B cell (primary cell): ENCODE measurements around the gene UNC93B1. TPM values are rescaled to one million over a fixed set of nuclear protein-coding genes. Genes with fewer than 3 reads are reported as not detected.
"Not testable (repeated sequence)": the region's sequence is repeated elsewhere in the genome, so short reads cannot be mapped to it uniquely, and the experiment has no call there.

Source experiments
- ATAC-seq: fragments of 200-7000 bp; cut with Tn5 transposase; one replicate; pipeline ENCODE4 v1.10.0; 2021; ENCODE audit warnings: low read depth, mild to moderate bottlenecking, moderate number of reproducible peaks, moderate library complexity
- CTCF ChIA-PET: fragments of 350-600 bp; sonication (Branson Sonifier 250); formaldehyde crosslinking; loops from one replicate; lab custom pipeline; 2021; ENCODE audit warnings: antibody characterized with exemption, inconsistent platforms; lab: Charles Lee
- POLR2A ChIA-PET: fragments of 350-600 bp; sonication (Branson Sonifier 250); formaldehyde crosslinking; loops from one replicate; lab custom pipeline; 2021; ENCODE audit warnings: antibody characterized with exemption; lab: Charles Lee
- DNase-seq: peaks from one replicate; pipeline ENCODE4 v3.0.0; 2013
- H2AFZ ChIP-seq: 2 replicates; pipeline ENCODE4 v1.6.1; 2012; ENCODE audit warnings: mild to moderate bottlenecking, low read depth, low read length; ENCODE audit not compliant: insufficient read depth, poor library complexity, severe bottlenecking
- H3K27ac ChIP-seq, 2 donors: 1 replicate in 1 of 2; 2 replicates in 1 of 2; pipeline ENCODE4 v1.5.1; 2012 to 2013; ENCODE audit warnings: low read length in 2 of 2, mild to moderate bottlenecking in 2 of 2, moderate library complexity in 1 of 2
- H3K27me3 ChIP-seq, 4 experiments: fragments of 200-600 bp in 1 of 4; sonication (generic) in 1 of 4; replicated peaks in 1 of 4; 1 replicate in 2 of 4; 2 replicates in 2 of 4; pipeline versions ENCODE4 v1.6.1 to v1.7.0; 2013 to 2016; ENCODE audit warnings: low read length in 3 of 4, mild to moderate bottlenecking in 2 of 4, mixed read lengths in 1 of 4, moderate library complexity in 1 of 4; ENCODE audit not compliant: insufficient read depth in 4 of 4, control insufficient read depth in 3 of 4; ENCODE audit errors: control extremely low read depth in 1 of 4
- H3K36me3 ChIP-seq, 2 experiments: replicated peaks in 1 of 2; 1 replicate in 1 of 2; 2 replicates in 1 of 2; pipeline versions ENCODE4 v1.6.1 to v1.7.1; 2013; ENCODE audit warnings: low read length in 1 of 2; ENCODE audit not compliant: insufficient read depth in 2 of 2, control insufficient read depth in 1 of 2; ENCODE audit errors: control extremely low read depth in 1 of 2, extremely low read depth in 1 of 2
- H3K4me1 ChIP-seq, 2 donors: fragments of 200-600 bp in 1 of 2; sonication (generic) in 1 of 2; 1 replicate in 1 of 2; 2 replicates in 1 of 2; pipeline versions ENCODE4 v1.5.1 to v1.6.1; 2013 to 2017; ENCODE audit warnings: low read length in 2 of 2; ENCODE audit not compliant: control insufficient read depth in 2 of 2, insufficient read depth in 2 of 2
- H3K4me2 ChIP-seq: replicated peaks from 2 replicates; pipeline ENCODE3; 2012; ENCODE audit warnings: mild to moderate bottlenecking, low read depth, low read length; ENCODE audit not compliant: poor library complexity, severe bottlenecking
- H3K4me3 ChIP-seq, 5 experiments: fragments of 200-600 bp in 1 of 5; sonication (generic) in 1 of 5; 1 replicate in 3 of 5; 2 replicates in 2 of 5; pipeline versions ENCODE4 v1.5.1 to v1.7.0; 2011 to 2016; ENCODE audit warnings: low read length in 4 of 5, mild to moderate bottlenecking in 4 of 5, low read depth in 2 of 5, control low read depth in 1 of 5, moderate library complexity in 1 of 5; ENCODE audit not compliant: insufficient read depth in 1 of 5; ENCODE audit errors: control extremely low read depth in 1 of 5, extremely low read depth in 1 of 5
- H3K79me2 ChIP-seq: fragments of 200-600 bp; sonication (generic); one replicate; pipeline ENCODE4 v1.6.0; 2016; ENCODE audit warnings: low read length; ENCODE audit not compliant: control insufficient read depth, insufficient read depth
- H3K9ac ChIP-seq: fragments of 200-600 bp; sonication (generic); 2 replicates; pipeline ENCODE4 v1.6.1; 2017; ENCODE audit warnings: mild to moderate bottlenecking, low read length, moderate library complexity
- H3K9me3 ChIP-seq, 3 donors: one replicate each; pipeline versions ENCODE4 v1.6.1 to v1.7.1; 2013; ENCODE audit warnings: low read length in 2 of 3; ENCODE audit not compliant: control insufficient read depth in 2 of 3, insufficient read depth in 1 of 3; ENCODE audit errors: control extremely low read depth in 1 of 3
- H4K20me1 ChIP-seq: 2 replicates; pipeline ENCODE4 v1.6.0; 2012; ENCODE audit warnings: mild to moderate bottlenecking, low read length; ENCODE audit not compliant: insufficient read depth, control insufficient read depth, poor library complexity, severe bottlenecking
- H3K27ac Mint-ChIP-seq: one replicate; pipeline ENCODE4 v1.8.0; 2021; ENCODE audit warnings: mixed read lengths
- H3K27me3 Mint-ChIP-seq: one replicate; pipeline ENCODE4 v1.8.0; 2021; ENCODE audit warnings: mixed read lengths
- H3K4me1 Mint-ChIP-seq: one replicate; pipeline ENCODE4 v1.8.0; 2021; ENCODE audit warnings: mixed read lengths
- H3K4me3 Mint-ChIP-seq: one replicate; pipeline ENCODE4 v1.8.0; 2021; ENCODE audit warnings: mixed read lengths
- H3K9me3 Mint-ChIP-seq: one replicate; pipeline ENCODE4 v1.8.0; 2022; ENCODE audit warnings: mixed read lengths; ENCODE audit not compliant: insufficient read depth
- CTCF ChIP-seq: fragments of 200-600 bp; IDR thresholded peaks from one replicate; pipeline ENCODE4 v1.8.0; 2022; ENCODE audit warnings: antibody characterized with exemption, mild to moderate bottlenecking
- WGBS: methylation state at CpG from one replicate; pipeline ENCODE4 v1.1.5; 2013; ENCODE audit warnings: missing lambda C conversion rate; ENCODE audit not compliant: insufficient coverage; 5-methylcytosine and 5-hydroxymethylcytosine counted together
- intact Hi-C: fragments of 100-400 bp; cut with micrococcal nuclease; formaldehyde crosslinking; loops from one replicate; pipeline ENCODE4 v1.10.0; 2022
- polyA plus RNA-seq: library from polyadenylated mRNA; depleted of rRNA; stranded (reverse); fragments of >200 nt; gene quantifications from 2 replicates; pipeline ENCODE4 v1.2.3, GENCODE V29; 2012
- total RNA-seq, 2 donors: library from RNA; stranded (reverse); fragments of 120-200 nt in 1 of 2; gene quantifications; 1 replicate in 1 of 2; 2 replicates in 1 of 2; pipeline versions ENCODE4 v1.2.3 to v1.2.4, GENCODE V29; 2013 to 2022

UNC93B1 gene
- total and polyA plus RNA-seq, 2 donors (not counting 1 experiment from before 2014, with no cell fraction given) = 114 to 308 TPM

- H3K9me3 ChIP-seq, intact Hi-C loops, H3K4me1 Mint-ChIP-seq, H3K27ac ChIP-seq, H3K4me1 ChIP-seq, H3K36me3 ChIP-seq, H4K20me1 ChIP-seq, H3K79me2 ChIP-seq, H3K9me3 Mint-ChIP-seq, POLR2A ChIA-PET: not testable (repeated sequence)
- WGBS = under 1% methylated on average over 54 of the region's 57 CpGs
- CTCF ChIA-PET = interaction anchor here (0.7 to 1.9 kb wide), 8 partner anchors 8 to 253 kb away, joined by 3 to 6 read pairs (median 3); no protein-coding TSS in a partner anchor
- peak overlapping the region; percentile 57 for H3K9ac ChIP-seq
- ATAC-seq (peak; percentile 64), DNase-seq (peak; percentile 83)
- H2AFZ ChIP-seq = peak overlapping the region; percentile 78
- Mint-ChIP-seq H3K27me3 (peaks cover 39% of the 10 kb centered on the region), H3K4me3 (peak overlapping the region; percentile 87), H3K27ac (peak overlapping the region; percentile 10)
- peak overlapping the region in 4 of 5 experiments; percentile 42 to 57 (median 52) for H3K4me3 ChIP-seq
- TF ChIP-seq CTCF = peak; percentile 78
- H3K4me2 ChIP-seq = peak overlapping the region; percentile 72
- H3K27me3 ChIP-seq = peaks cover 0 to 11% (median 0%) of the 10 kb centered on the region in 4 experiments
These were observed 48.4 kb downstream of the UNC93B1 start for GRCh38 chr11:67955461-67956007.

- intact Hi-C loops, H3K9me3 ChIP-seq, POLR2A ChIA-PET, H3K9me3 Mint-ChIP-seq, H3K4me1 Mint-ChIP-seq, ATAC-seq, H3K4me1 ChIP-seq, H3K36me3 ChIP-seq, H3K79me2 ChIP-seq, H3K27ac ChIP-seq, H3K27ac Mint-ChIP-seq, H4K20me1 ChIP-seq, DNase-seq: not testable (repeated sequence)
- Mint-ChIP-seq H3K27me3 (peaks cover 43% of the 10 kb centered on the region), H3K4me3 (peak overlapping the region; percentile 87)
- Histone ChIP-seq H3K4me3 (peak overlapping the region in 3 of 5 experiments; percentile 51 to 57 (median 53)), H3K4me2 (peak overlapping the region; percentile 72), H3K27me3 (peaks cover 0 to 11% (median 0%) of the 10 kb centered on the region in 4 experiments), H2AFZ (peak overlapping the region; percentile 78), H3K9ac (peak overlapping the region; percentile 57)
- CTCF ChIA-PET = interaction anchor here (0.7 to 1.1 kb wide), 5 partner anchors 9 to 254 kb away, joined by 3 to 4 read pairs (median 3); no protein-coding TSS in a partner anchor
- WGBS = 4% methylated on average over 20 of the region's 26 CpGs
These were observed 48.9 kb downstream of the UNC93B1 start for GRCh38 chr11:67954971-67955370.

- POLR2A ChIA-PET, H3K27ac ChIP-seq, CTCF ChIA-PET, ATAC-seq, H3K4me2 ChIP-seq, H3K4me1 Mint-ChIP-seq, H3K4me1 ChIP-seq, H3K9me3 ChIP-seq, H2AFZ ChIP-seq, H3K79me2 ChIP-seq, H4K20me1 ChIP-seq, H3K9ac ChIP-seq, H3K9me3 Mint-ChIP-seq, intact Hi-C loops, DNase-seq, H3K27ac Mint-ChIP-seq, H3K4me3 ChIP-seq, H3K36me3 ChIP-seq: not testable (repeated sequence)
- H3K27me3 ChIP-seq = peaks cover 0 to 11% (median 0%) of the 10 kb centered on the region in 4 experiments
- Mint-ChIP-seq H3K4me3 (peak overlapping the region; percentile 87), H3K27me3 (peaks cover 40% of the 10 kb centered on the region)
- no CpG with 5 or more reads among the region's 14 CpGs for WGBS
These were observed 49.6 kb downstream of the UNC93B1 start for GRCh38 chr11:67954251-67954650.
